Epithelial cell of esophagus (primary cell): ENCODE data around the gene TAF7.
A peak's percentile ranks its signal among the peaks of the same experiment; 100 is the strongest.
"Not testable (repeated sequence)": the region's sequence is repeated elsewhere in the genome, so short reads cannot be mapped to it uniquely, and the experiment has no call there.

Experiments
- DNase-seq: peaks from one replicate; pipeline ENCODE4 v3.0.0; 2010; ENCODE audit warnings: low read depth
- H3K4me3 ChIP-seq: 2 replicates; pipeline ENCODE4 v1.5.1; 2011; ENCODE audit warnings: mild to moderate bottlenecking, low read length, control low read depth
- CTCF ChIP-seq: IDR thresholded peaks from 2 replicates; pipeline ENCODE4 v1.5.1; 2011; ENCODE audit warnings: low read depth, mild to moderate bottlenecking, low read length, control low read depth, inconsistent platforms; ENCODE audit not compliant: insufficient read depth; ENCODE audit errors: missing control alignments

The TAF7 gene

DNA sequence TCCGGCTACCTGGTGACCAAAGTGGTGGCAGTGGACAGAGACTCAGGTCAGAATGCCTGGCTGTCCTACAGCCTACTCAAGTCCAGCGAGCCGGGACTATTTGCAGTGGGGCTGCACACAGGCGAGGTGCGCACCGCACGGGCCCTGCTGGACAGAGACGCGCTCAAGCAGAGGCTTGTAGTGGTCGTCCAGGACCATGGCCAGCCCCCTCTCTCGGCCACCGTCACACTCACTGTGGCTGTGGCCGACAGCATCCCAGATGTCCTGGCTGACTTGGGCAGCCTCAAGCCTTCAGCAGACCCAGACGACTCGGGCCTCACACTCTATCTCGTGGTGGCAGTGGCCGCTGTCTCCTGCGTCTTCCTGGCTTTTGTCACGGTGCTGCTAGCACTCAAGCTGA, 36.4 kb upstream of the TAF7 start:
- TF ChIP-seq CTCF = no peak
- no peak for DNase-seq
- H3K4me3 ChIP-seq = no peak overlapping the region

DNA sequence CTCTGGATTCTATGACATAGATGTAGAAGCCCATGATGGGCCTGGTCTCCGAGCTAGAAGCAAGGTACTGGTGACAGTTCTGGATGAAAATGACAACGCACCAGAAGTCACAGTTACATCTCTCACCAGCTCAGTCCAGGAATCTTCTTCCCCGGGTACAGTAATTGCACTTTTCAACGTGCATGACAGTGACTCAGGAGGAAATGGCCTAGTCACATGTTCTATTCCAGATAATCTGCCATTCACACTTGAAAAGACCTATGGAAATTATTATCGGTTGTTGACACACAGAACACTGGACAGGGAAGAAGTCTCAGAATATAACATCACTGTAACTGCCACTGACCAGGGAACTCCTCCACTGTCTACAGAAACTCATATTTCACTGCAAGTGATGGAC, 35.5 kb upstream of the TAF7 start:
- TF ChIP-seq CTCF = no peak
- DNase-seq = no peak
- H3K4me3 ChIP-seq = no peak overlapping the region

- DNase-seq = no peak
- H3K4me3 ChIP-seq = no peak overlapping the region
Observed at GRCh38 chr5:141355641-141356040, 35.1 kb upstream of the TAF7 start.

GRCh38 chr5:141354900-141355469, 34.4 kb upstream of the TAF7 start, which contains the start of gene PCDHGA4:
Gene PCDHGA4 (plus strand): TSS chr5:141355021. CDS start chr5:141355108, 87 bp downstream.
- TF ChIP-seq CTCF = peak; percentile 26
- H3K4me3 ChIP-seq = peak within 1 kb of the TSS; percentile 6
- no peak for DNase-seq

More at GRCh38 chr5:141355641-141356040, 35.1 kb upstream of the TAF7 start:
- TF ChIP-seq CTCF = no peak

DNA sequence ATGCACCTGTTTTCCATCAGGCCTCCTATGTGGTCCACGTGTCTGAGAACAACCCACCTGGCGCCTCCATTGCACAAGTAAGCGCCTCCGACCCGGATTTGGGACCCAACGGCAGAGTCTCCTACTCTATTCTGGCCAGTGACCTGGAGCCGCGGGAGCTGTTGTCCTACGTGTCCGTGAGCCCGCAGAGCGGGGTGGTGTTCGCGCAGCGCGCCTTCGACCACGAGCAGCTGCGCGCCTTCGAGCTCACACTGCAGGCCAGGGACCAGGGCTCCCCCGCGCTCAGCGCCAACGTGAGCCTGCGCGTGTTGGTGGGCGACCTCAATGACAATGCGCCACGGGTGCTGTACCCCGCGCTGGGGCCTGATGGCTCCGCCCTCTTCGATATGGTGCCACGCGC, 31.0 kb upstream of the TAF7 start:
- no peak for DNase-seq
- no peak overlapping the region for H3K4me3 ChIP-seq
- no peak for TF ChIP-seq CTCF

GRCh38 chr5:141349917-141350619, 29.5 kb upstream of the TAF7 start, which contains the start of gene PCDHGB1:
Gene PCDHGB1 (plus strand): TSS chr5:141350099. CDS start chr5:141350261, 162 bp downstream.
- peak within 1 kb of the TSS; percentile 15 for H3K4me3 ChIP-seq
- peak; percentile 42 for TF ChIP-seq CTCF
- DNase-seq = peak; percentile 38

GRCh38 chr5:141346017-141346416, 25.4 kb upstream of the TAF7 start:
- H3K4me3 ChIP-seq, DNase-seq: not testable (repeated sequence)
